NOMO-1 (cell line): ENCODE results near the gene PRR35.
A peak's percentile ranks its signal among the peaks of the same experiment; 100 is the strongest.
"Not testable (repeated sequence)": the region's sequence is repeated elsewhere in the genome, so short reads cannot be mapped to it uniquely, and the experiment has no call there.

Source experiments
- DNase-seq, 2 experiments: peaks; one replicate each; lab custom pipeline; 2025; ENCODE audit not compliant: unreplicated experiment in 2 of 2; lab: John Stamatoyannopoulos, UW

The PRR35 gene

GRCh38 chr16:591892-592517, 31.8 kb downstream of the PRR35 start:
- DNase-seq, result no peak

- DNase-seq, result peak; percentile 80 to 91
Observed at GRCh38 chr16:592518-593306, 32.5 kb downstream of the PRR35 start.

- DNase-seq, result no peak
Observed at GRCh38 chr16:593406-593805, 33.2 kb downstream of the PRR35 start.

- no peak for DNase-seq
Observed at GRCh38 chr16:593807-594206, 33.6 kb downstream of the PRR35 start.

GRCh38 chr16:595094-595528, 34.9 kb downstream of the PRR35 start:
- DNase-seq, result no peak

GRCh38 chr16:595942-596735, 35.9 kb downstream of the PRR35 start:
- no peak for DNase-seq

- no peak for DNase-seq
Observed at GRCh38 chr16:596736-597060, 36.5 kb downstream of the PRR35 start.

GRCh38 chr16:597655-598054, 37.5 kb downstream of the PRR35 start:
- not testable (repeated sequence) for DNase-seq

GRCh38 chr16:598823-599739, 38.9 kb downstream of the PRR35 start:
- no peak for DNase-seq

- no peak for DNase-seq
Observed at GRCh38 chr16:600781-601180, 40.6 kb downstream of the PRR35 start.

- no peak for DNase-seq
Observed at GRCh38 chr16:603933-604332, 43.7 kb downstream of the PRR35 start.

GRCh38 chr16:606656-607307, 46.6 kb downstream of the PRR35 start:
- DNase-seq, result no peak

- no peak for DNase-seq
Observed at GRCh38 chr16:608019-608418, 47.8 kb downstream of the PRR35 start.

GRCh38 chr16:609316-609715, 49.1 kb downstream of the PRR35 start:
- DNase-seq, result no peak

- no peak for DNase-seq
Observed at GRCh38 chr16:609984-610383, 49.8 kb downstream of the PRR35 start.

GRCh38 chr16:610513-611381, 50.6 kb downstream of the PRR35 start:
- no peak for DNase-seq

- DNase-seq, result no peak
Observed at GRCh38 chr16:615122-615521, 54.9 kb downstream of the PRR35 start.
